Neural cell (in vitro differentiated cells): ENCODE results near the gene TRIM32. TPM values are rescaled to one million over a fixed set of nuclear protein-coding genes. Genes with fewer than 3 reads are reported as not detected.

Source experiments
- H2AFZ ChIP-seq: fragments of 200-600, 300-800 bp; sonication (generic), shearing (Covaris generic); 2 replicates; pipeline ENCODE4 v1.6.0; 2014; ENCODE audit warnings: low read depth, mild to moderate bottlenecking, antibody characterized with exemption, low read length, moderate library complexity
- H3F3A ChIP-seq: fragments of 200-600 bp; shearing (Covaris generic); 2 replicates; pipeline ENCODE4 v1.6.1; 2016; ENCODE audit warnings: mild to moderate bottlenecking, moderate library complexity, mixed read lengths, antibody characterized with exemption, low read length; ENCODE audit not compliant: insufficient read depth, poor library complexity, severe bottlenecking
- H3K27ac ChIP-seq: fragments of 200-600, 300-800 bp; sonication (generic), shearing (Covaris generic); 2 replicates; pipeline ENCODE4 v1.5.1; 2014; ENCODE audit warnings: mild to moderate bottlenecking, low read length, moderate library complexity
- H3K27me3 ChIP-seq: fragments of 300-800, 200-600 bp; sonication (generic), shearing (Covaris generic); 2 replicates; pipeline ENCODE4 v1.6.0; 2014; ENCODE audit warnings: mild to moderate bottlenecking, low read depth, low read length, moderate library complexity; ENCODE audit not compliant: insufficient read depth
- H3K36me3 ChIP-seq: fragments of 300-800, 200-600 bp; sonication (generic), shearing (Covaris generic); 2 replicates; pipeline ENCODE4 v1.5.1; 2014; ENCODE audit warnings: mild to moderate bottlenecking, antibody characterized with exemption, low read length, moderate library complexity; ENCODE audit not compliant: insufficient read depth
- H3K4me2 ChIP-seq: fragments of 300-800, 200-600 bp; sonication (generic), shearing (Covaris generic); 2 replicates; pipeline ENCODE4 v1.6.0; 2014; ENCODE audit warnings: mild to moderate bottlenecking, low read length
- H3K4me3 ChIP-seq: fragments of 300-800, 200-600 bp; sonication (generic), shearing (Covaris generic); 2 replicates; pipeline ENCODE4 v1.5.1; 2014; ENCODE audit warnings: mild to moderate bottlenecking, low read length, moderate library complexity
- H3K79me2 ChIP-seq: fragments of 200-600 bp; shearing (Covaris generic); replicated peaks from 2 replicates; pipeline ENCODE4 v1.6.0; 2014; ENCODE audit warnings: mild to moderate bottlenecking, low read length, moderate library complexity; ENCODE audit not compliant: insufficient read depth
- H3K9ac ChIP-seq: fragments of 300-800, 200-600 bp; sonication (generic), shearing (Covaris generic); 2 replicates; pipeline ENCODE4 v1.6.1; 2016; ENCODE audit warnings: mild to moderate bottlenecking, low read length, mixed read lengths
- H3K9me2 ChIP-seq: fragments of 200-600 bp; shearing (Covaris generic); 2 replicates; pipeline ENCODE4 v1.6.1; 2016; ENCODE audit warnings: mild to moderate bottlenecking, low read length, mixed read lengths; ENCODE audit not compliant: insufficient read depth
- H3K9me3 ChIP-seq: fragments of 200-600, 300-800 bp; sonication (generic), shearing (Covaris generic); 2 replicates; pipeline ENCODE4 v1.6.1; 2016; ENCODE audit warnings: mild to moderate bottlenecking, mixed run types, low read length, moderate library complexity, mixed read lengths
- H4K20me1 ChIP-seq: fragments of 200-600 bp; shearing (Covaris generic); 2 replicates; pipeline ENCODE4 v1.6.1; 2016; ENCODE audit warnings: mild to moderate bottlenecking, mixed run types; ENCODE audit not compliant: insufficient read depth
- EZH2 ChIP-seq: fragments of 200-600, 300-800 bp; shearing (Covaris generic), sonication (generic); IDR thresholded peaks from 2 replicates; pipeline ENCODE4 v1.6.1; 2014; ENCODE audit warnings: antibody characterized with exemption, low read length, borderline replicate concordance, mild to moderate bottlenecking; ENCODE audit not compliant: insufficient read depth, poor library complexity, severe bottlenecking
- MXI1 ChIP-seq: fragments of 450-650 bp; conservative IDR thresholded peaks from 2 replicates; pipeline ENCODE4 v1.6.1; 2014; ENCODE audit warnings: antibody characterized with exemption, mild to moderate bottlenecking; ENCODE audit not compliant: poor library complexity, severe bottlenecking
- POLR2AphosphoS5 ChIP-seq: IDR thresholded peaks from 2 replicates; pipeline ENCODE4 v1.6.1; 2012
- RAD21 ChIP-seq: fragments of 450-650 bp; conservative IDR thresholded peaks from 2 replicates; pipeline ENCODE4 v1.6.1; 2014; ENCODE audit warnings: antibody characterized with exemption, mild to moderate bottlenecking, moderate library complexity
- REST ChIP-seq: IDR thresholded peaks from 2 replicates; pipeline ENCODE4 v1.6.1; 2012; ENCODE audit warnings: borderline replicate concordance
- SMC3 ChIP-seq: fragments of 450-650 bp; conservative IDR thresholded peaks from 2 replicates; pipeline ENCODE4 v1.6.1; 2014; ENCODE audit warnings: antibody characterized with exemption, mild to moderate bottlenecking, moderate library complexity; ENCODE audit not compliant: poor library complexity
- TAF1 ChIP-seq: IDR thresholded peaks from 2 replicates; pipeline ENCODE4 v1.6.1; 2012; ENCODE audit warnings: low read depth
- polyA plus RNA-seq: library from polyadenylated mRNA; depleted of rRNA; stranded (reverse); fragments of >200 nt; gene quantifications from 2 replicates; pipeline ENCODE4 v1.2.3, GENCODE V29; 2014
- TF ChIP-seq, protein P1 (sequence below): fragments of 450-650 bp; IDR thresholded peaks from 2 replicates; pipeline ENCODE4 v1.5.1; 2014; ENCODE audit warnings: antibody characterized with exemption, mild to moderate bottlenecking, moderate library complexity; ENCODE audit not compliant: poor library complexity, severe bottlenecking

Gene TRIM32
- polyA plus RNA-seq, 1 donor from 2014 or later, result 9.1 TPM

- H3K27me3 ChIP-seq, result no peaks in the 10 kb centered on the region
- H3K9me2 ChIP-seq, result no peaks in the 10 kb centered on the region
- no peak overlapping the region for H3K9ac ChIP-seq
- H3K36me3 ChIP-seq, result peaks cover 19% of the 10 kb centered on the region
- no peaks in the 10 kb centered on the region for H3F3A ChIP-seq
- no peaks in the 10 kb centered on the region for H3K9me3 ChIP-seq
- H2AFZ ChIP-seq, result no peak overlapping the region
- no peaks in the 10 kb centered on the region for H4K20me1 ChIP-seq
- no peak overlapping the region for H3K27ac ChIP-seq
- H3K4me3 ChIP-seq, result no peak overlapping the region
- TF ChIP-seq RAD21 (no peak), REST (no peak)
- H3K79me2 ChIP-seq, result no peaks in the 10 kb centered on the region
- no peak overlapping the region for H3K4me2 ChIP-seq
Measured at GRCh38 chr9:116703634-116704033, 16.5 kb downstream of the TRIM32 start.

GRCh38 chr9:116704470-116704869, 17.4 kb downstream of the TRIM32 start:
- no peak overlapping the region for H3K4me3 ChIP-seq
- H3K9me3 ChIP-seq, result no peaks in the 10 kb centered on the region
- H3K4me2 ChIP-seq, result no peak overlapping the region
- TF ChIP-seq MXI1 (no peak), SMC3 (no peak), TAF1 (no peak), REST (no peak), EZH2 (no peak), RAD21 (no peak), POLR2AphosphoS5 (no peak)
- TF ChIP-seq, protein P1, sequence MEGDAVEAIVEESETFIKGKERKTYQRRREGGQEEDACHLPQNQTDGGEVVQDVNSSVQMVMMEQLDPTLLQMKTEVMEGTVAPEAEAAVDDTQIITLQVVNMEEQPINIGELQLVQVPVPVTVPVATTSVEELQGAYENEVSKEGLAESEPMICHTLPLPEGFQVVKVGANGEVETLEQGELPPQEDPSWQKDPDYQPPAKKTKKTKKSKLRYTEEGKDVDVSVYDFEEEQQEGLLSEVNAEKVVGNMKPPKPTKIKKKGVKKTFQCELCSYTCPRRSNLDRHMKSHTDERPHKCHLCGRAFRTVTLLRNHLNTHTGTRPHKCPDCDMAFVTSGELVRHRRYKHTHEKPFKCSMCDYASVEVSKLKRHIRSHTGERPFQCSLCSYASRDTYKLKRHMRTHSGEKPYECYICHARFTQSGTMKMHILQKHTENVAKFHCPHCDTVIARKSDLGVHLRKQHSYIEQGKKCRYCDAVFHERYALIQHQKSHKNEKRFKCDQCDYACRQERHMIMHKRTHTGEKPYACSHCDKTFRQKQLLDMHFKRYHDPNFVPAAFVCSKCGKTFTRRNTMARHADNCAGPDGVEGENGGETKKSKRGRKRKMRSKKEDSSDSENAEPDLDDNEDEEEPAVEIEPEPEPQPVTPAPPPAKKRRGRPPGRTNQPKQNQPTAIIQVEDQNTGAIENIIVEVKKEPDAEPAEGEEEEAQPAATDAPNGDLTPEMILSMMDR, result no peak
- H2AFZ ChIP-seq, result no peak overlapping the region
- no peak overlapping the region for H3K9ac ChIP-seq
- no peaks in the 10 kb centered on the region for H3K9me2 ChIP-seq
- no peaks in the 10 kb centered on the region for H4K20me1 ChIP-seq
- no peak overlapping the region for H3K27ac ChIP-seq
- no peaks in the 10 kb centered on the region for H3K79me2 ChIP-seq
- peaks cover 11% of the 10 kb centered on the region for H3K36me3 ChIP-seq
- no peaks in the 10 kb centered on the region for H3K27me3 ChIP-seq
- no peaks in the 10 kb centered on the region for H3F3A ChIP-seq
